ENCODE data around the gene NRARP.
"Not testable (repeated sequence)": the region's sequence is repeated elsewhere in the genome, so short reads cannot be mapped to it uniquely, and the experiment has no call there.

The NRARP gene

DNA sequence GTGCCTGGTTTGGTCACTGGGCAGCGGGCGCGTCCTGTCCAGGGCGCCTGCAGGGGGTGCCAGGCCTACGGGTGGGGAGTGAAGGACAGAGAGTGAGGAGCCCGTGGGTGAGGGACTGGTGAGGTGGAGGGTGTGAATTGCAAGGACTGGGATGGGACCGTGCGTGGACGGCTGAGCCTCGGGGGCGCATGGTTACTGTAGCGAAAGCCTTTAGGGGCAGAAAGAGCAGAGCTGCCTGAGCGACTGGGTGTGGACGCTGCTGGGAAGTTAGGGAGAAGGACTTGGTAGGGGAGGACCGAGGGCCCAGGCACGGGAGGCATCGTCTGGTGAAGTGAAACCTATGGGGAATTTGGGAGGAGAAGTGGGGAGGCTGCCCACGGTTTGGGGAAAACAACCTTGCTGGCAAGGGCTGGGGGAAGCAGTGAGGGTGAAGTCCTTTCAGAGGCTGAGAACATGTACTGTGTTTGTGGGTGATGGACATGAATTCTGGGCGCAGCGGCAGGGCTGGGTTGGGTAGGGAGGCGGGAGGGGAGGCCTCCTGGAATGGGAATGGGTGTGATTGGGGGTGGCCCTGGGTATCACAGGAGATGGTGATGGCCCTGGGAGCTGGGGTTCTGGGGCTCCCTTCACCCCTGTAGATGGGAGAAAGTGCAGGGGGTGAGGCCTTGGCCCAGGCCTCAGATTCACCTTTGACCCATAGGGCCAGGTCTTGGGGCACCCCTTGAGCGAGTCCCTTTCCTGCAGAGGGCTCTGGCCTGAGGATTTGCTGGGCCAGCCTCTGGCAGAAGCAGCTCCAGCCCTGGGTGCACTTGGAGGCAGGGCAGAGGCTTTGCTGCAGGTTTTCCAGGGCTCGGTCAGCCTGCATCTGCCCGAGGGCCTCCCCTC is 26.2 kb downstream of the NRARP start:
- no peak for FAIRE-seq

DNA sequence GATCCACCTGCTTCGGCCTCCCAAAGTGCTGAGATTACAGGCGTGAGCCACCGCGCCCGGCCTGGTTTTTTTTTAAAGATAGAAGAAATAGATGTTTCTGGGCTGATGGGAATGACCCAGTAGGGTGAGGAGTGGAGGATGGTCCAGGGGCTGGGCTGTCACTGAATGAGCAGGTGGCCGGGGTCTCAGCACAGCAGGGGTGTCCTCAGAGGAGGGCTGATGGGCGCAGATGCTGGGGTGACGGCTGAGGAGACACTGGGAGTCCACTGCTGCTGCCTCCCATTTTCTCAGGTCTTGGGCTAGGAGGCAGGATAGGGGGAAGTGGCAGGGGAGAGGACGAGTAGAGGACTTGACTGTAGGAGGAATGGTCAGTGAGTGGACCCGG is 26.9 kb downstream of the NRARP start:
- no peak for FAIRE-seq

DNA sequence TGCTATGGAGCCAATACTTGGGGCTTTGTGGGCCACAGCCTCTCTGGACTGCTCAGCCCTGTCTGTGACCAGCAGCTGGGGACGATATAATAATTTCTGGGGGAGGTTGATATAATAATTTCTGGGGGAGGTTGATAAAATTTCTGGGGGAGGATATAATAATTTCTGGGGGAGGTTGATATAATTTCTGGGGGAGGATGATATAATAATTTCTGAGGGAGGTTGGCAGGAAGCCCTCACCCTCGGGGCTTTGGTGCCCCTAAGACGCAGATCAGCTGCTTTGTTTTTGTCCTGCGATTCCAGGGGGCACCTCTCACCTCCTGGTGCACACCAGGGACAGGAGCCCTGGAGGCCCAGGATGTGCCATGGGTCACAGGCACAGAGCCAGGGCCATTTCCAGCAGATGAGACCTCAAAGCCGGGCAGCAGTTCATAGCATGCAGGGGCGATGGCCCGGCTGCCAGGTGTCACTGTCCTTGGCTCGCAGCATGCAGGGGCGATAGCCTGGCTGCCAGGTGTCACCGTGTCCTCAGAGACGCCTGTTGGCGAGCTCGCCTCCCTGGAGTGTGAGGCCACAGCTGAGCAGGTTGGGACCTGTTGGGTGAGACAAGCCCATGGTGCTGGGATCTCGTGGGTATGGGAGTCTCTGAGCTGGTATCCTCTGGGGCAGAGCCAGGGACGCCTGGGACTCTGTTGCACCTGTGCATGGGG is 28.3 kb downstream of the NRARP start:
- no peak for FAIRE-seq

DNA sequence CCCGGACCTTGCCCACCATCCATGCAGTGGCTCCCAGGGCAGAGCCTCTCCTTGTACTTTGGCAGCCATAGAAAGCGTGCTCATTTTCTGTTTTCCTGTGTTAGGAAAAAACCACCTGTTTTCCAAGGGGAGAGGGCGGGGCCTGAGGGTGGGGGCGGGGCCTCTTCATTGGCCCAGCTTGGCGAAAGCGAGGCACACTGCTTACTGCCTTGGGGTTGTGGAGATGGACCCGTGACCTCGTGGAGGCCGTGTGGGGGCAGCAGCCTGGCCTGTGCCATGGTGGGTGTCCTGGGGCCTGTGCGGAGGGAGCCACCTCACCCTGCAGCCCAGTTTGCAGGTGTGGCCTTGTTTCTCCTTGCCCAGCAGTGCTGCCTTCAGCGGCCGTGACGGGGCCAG is 29.0 kb downstream of the NRARP start:
- FAIRE-seq = no peak

DNA sequence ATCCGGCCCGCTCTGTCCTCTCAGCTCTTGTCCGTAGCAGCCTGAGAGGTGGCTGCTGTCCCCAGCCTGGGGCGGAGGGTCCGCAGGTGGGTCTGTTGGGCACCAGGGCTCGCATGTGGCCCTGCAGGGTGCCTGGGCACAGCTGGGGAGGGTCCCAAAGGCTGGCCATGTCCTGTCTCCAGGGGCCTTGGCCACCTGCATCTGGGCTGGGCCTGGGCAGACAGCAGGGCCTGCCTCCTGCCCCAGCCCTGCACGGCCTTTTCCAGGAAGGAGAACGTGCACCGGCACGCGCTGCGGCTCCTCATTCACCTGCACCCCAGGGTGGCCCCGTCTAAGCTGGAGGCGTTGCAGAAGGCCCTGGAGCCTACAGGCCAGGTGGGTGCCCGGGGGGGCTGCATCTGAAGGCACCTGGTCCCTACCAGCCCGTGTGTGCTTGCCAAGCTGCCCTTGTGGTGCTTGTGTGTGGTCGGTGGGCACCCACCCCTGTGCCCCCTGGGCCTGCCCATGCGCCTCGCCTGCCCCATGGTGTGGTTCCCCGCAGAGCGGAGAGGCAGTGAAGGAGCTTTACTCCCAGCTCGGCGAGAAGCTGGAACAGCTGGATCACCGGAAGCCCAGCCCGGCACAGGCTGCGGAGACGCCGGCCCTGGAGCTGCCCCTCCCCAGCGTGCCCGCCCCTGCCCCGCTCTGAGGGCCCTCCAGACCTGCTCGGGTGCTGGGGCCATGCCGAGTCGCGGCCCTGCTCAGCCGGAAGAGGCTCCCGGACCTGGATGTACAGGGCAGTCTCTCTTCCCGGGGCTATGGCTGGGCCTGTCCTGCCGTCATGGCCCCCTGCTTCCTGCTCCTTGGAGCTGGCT is 29.6 kb downstream of the NRARP start:
- no peak for FAIRE-seq

DNA sequence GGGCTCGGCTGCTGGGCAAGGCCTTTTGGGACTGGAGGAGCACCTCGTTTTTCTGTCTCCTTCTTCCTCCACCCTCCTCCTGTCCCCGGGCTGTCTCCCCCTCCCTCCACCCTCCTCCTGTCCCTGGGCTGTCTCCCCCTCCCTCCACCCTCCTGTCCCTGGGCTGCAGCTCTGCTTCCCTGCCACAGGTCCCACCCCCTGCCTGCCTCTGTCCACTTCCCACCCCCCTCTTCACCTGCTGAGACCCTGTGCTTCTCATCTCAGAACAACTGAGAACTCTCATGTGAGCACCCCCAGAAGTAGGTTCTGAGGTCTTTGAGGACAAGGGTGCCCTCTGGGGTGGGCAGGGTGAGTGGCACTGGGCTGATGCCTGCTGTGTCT is 30.4 kb downstream of the NRARP start:
- FAIRE-seq = no peak

DNA sequence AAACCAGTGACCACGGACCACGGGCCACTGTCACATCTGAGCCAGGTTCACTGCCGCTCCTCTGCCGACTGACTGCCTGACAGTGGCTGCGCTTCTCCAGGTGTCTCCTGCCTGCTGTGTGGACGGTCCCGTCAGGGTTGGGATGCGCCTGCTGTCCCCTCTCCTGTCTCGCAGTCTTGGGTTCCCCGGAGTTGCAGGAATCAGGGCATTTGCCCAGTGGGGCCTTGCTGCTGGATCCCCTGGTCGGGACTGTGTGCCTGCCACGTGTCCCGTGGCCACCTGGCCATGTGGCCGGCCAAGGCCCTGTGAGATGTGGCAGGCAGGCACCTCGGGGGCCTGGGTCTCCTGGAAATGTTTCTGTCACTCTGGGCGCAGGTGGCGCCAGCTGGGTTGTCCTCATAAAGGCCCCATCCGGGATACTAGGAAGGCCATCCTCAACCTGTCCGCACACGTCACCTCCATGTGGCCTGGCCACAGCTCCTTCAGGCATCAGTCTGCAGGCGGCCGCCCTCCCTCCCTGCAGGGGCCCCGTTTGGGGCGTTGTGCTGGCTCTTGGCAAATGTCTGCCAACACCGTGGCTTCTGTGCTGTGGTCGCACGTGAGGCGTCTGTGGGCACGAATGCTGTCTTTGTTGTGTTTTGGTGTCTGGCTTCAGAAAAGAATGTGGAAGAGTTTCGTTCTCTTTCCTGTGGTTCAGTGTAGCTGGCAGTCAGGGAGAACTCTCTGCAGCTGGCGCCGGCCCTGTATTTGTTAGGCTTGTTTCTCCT is 31.0 kb downstream of the NRARP start:
- no peak for FAIRE-seq

DNA sequence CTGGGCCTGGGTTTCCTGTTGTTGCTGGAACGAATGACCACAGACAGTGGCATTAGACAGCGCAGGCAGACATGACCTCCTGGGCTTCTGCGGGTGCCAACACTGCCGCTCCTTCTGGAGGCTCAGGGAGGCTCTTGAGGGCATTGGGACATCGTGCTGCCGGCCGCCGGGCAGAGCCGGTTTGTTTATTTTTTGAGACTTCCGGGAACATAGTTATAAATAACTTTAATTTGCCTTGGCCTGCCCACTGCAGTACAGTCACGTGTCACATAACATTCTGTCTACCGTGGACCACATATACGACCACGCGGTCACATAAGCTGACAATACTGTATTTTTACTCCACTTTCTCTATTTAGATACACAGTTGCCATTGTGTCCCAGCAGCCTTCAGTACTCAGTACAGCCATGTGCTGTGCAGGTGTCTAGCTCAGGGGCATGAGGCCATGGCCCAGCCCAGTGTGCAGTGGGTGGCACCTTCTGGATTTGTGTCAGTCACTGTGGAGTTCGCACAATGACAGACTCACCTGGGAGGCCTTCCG is 32.8 kb downstream of the NRARP start:
- no peak for FAIRE-seq

DNA sequence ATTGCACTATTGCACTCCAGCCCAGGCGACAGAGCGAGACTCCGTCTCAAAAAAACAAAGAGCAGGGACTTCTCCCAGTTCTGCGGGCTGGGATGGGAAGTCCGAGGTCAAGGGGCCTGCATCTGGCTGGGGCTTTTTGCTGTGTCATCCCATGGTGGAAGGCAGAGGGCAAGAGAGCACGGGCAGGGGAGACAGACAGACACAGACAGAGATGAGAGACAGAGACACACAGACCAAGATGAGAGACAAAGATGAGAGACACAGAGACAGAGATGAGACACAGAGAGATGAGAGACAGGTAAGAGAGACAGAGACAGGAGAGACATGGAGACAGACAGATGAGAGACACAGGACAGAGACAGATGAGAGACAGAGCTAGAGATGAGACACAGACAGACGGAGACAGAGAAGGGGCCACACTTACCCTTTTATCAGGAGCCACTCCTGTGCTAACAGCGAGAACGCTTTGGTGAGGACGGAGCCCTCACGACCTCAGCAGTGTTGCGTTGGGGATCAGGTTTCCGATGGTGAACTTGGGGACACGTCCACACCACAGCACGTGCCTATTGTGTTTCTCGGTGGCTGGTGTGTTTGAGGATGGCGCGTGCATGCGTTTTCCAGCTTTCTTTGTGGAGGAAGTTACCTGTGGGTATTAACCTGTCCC is 33.4 kb downstream of the NRARP start:
- no peak for FAIRE-seq

DNA sequence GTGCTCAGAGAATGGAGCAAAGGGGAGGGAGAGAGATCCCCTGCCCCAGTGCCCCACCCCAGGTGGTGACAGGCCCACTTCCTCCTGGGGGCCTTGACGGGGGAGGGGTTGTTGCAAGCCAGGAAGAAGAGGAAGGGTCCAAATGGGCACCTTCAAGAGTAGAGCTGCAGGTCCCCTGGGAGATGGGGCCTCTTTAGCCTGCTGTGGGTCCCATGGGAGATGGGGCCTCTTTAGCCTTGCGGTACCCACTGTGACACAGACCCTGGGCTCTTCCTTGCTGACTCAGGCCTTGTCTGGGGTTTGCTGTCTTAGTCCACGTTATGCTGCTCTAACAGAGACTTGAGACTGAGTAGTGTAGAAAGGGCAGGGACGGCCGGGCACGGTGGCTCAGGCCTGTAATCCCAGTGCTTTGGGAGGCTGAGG is 34.1 kb downstream of the NRARP start:
- FAIRE-seq = no peak

DNA sequence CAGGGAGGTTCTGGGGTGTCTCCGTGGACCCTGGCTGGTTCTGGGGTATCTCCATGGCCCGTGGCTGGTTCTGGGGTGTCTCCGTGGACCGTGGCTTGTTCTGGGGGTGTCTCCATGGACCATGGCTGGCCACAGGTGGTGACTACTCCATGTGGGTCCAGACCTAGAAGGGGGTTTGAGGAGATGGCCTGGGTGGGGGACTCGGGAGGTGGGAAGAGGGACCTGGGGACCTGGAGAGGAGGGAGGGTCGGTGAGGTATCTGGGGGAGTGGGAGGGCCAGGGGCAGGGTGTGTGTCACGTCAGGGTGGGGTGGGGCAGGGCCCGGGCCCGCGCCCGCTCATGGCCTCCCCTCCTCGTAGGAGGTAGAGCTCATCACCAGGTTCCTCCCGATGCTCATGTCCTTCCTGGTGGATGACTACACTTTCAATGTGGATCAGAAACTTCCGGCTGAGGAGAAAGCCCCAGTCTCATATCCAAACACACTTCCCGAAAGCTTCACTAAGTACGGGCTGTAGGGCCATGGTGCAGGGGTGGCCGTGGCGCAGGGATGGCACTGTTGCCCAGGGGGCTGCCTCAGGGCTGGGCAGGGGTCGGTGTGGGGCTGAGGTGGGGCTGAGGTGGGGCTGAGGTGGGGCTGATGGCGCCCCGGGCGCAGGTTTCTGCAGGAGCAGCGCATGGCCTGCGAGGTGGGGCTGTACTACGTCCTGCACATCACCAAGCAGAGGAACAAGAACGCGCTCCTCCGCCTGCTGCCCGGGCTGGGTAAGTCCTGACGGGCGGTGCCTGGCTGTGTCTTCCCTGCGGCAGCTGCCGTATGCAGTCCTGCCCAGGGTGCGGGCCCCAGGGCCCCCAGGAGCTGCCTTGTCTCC is 35.3 kb downstream of the NRARP start:
- no peak for FAIRE-seq

DNA sequence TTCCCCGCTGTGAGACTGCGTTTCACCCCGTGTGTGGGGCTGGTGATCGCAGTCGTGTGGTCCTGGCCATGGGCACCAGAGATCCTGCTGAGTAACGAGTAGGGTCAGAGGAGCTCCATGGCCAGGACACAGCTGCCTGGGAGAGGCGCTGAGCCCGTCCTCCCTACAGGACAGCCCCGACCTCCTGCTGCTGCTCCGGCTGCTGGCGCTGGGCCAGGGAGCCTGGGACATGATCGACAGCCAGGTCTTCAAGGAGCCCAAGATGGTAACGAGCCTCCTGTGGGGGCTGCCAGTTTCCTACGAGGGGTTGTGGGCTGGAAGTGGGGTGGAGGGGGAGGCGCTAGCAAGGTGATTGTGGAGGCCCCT is 35.9 kb downstream of the NRARP start:
- FAIRE-seq = no peak

DNA sequence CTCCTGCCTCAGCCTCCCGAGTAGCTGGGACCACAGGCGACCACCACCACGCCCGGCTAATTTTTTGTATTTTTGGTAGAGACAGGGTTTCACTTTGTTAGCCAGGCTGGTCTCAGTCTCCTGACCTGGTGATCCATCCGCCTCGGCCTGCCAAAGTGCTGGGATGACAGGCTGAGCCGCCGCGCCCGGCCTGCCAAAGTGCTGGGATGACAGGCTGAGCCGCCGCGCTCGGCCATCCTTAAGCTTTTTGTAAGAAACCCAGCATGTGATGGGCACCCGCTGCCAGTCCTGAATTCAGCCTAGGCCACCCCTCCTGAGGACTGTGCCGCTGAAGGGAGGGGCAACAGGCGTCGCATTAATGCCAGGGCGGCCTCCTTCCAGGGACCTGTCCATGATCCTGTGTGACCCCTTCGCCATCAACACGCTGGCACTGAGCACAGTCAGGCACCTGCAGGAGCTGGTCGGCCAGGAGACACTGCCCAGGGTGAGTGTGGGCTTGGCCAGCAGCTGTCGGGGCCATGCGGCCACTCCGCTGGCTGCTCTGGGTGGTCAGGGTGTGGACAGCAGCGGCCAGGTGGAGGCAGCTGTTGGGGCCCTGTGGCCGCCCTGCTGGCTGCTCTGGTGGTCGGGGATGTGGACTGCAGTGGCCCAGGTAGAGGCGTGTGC is 36.4 kb downstream of the NRARP start:
- no peak for FAIRE-seq

DNA sequence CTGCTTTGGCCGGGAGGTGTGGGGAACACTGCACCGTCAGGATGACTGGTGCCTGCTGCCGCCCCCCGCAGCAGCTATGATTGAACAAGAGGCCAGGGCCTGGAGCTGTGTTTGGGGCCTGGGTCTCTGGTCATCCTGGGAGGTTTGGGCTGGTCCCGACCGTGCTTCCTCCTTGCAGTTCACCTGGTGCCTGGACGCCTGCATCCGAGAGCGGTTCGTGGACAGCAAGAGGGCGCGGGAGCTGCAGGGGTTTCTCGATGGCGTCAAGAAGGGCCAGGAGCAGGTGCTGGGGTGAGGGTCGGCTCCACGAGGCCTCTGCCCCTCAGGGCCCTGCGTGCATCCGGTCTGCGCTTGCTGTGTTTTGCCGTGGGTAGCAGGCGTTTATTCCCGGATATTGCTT is 38.0 kb downstream of the NRARP start:
- FAIRE-seq = no peak

DNA sequence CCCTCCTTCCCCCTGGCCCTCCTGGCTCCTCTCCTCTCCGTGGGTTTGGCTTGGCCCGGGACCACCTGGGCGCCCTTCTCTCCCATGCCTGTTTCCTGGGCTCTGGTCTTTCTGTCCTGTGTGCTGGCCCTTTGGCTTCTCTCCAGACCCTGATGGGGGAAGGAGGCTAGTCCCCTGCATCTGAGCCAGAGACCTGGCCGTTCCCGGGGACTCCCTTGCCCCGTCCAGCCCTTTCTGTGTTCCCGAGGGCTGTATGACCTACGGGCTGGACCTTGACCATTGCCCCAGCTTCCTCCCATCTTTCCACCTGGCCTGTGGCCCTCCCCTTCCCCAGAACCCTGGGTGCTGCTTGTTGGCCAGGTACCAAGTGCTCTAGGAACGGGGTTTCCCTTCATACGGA is 38.6 kb downstream of the NRARP start:
- FAIRE-seq = no peak

DNA sequence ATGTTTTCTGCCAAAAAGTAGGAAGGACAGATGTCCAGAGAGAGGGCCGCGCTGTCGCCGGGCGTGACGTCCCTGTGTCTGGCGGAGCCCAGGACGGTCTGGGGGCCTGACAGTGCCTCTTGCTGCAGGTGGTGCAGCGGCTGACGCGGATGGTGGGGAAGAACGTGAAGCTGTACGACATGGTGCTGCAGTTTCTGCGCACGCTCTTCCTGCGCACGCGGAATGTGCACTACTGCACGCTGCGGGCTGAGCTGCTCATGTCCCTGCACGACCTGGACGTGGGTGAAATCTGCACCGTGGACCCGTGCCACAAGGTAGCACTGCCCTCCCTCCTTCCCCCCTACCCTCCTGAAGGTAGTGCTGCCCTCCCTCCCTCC is 39.2 kb downstream of the NRARP start:
- FAIRE-seq = no peak

DNA sequence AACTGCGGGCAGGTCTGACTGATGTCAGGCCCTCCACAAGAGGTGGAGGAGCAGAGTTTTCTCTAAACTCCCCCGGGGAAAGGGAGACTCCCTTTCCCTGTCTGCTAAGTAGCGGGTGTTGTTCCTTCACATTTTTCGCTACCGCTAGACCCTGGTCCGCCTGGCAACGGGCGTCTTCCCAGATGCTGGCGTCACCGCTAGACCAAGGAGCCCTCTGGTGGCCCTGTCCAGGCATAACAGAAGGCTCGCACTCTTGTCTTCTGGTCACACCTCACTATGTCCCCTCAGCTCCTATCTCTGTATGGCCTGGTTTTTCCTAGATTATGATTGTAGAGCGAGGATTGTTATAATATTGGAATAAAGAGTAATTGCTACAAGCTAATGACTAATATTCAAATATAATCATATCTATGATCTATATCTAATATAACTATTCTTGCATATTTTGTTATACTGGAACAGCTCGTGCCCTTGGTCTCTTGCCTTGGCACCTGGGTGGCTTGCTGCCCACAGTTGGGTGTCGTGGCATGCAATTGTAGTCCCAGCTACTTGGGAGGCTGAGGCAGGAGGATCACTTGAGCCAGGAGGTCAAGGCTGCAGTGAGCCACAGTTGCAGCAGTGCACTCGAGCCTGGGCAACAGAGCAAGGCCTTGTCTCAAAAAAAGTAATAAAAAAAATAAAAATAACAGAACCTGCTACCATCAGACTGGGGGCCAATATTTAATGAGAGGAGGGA is 39.7 kb downstream of the NRARP start:
- not testable (repeated sequence) for FAIRE-seq

DNA sequence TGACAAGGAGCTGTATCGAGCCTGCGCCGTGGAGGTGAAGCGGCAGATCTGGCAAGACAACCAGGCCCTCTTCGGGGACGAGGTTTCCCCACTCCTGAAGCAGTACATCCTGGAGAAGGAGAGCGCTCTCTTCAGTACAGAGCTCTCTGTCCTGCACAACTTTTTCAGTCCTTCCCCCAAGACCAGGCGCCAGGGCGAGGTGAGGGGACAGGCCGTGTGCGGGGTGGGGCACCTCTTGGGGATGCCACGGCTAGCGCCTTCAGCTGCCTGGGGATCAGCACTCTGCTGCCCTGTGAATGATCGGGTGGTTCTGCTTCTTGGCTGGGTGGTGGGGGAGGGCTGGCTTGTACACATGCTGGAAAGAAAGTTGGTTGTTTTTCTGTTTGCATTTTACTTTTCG is 45.2 kb downstream of the NRARP start:
- no peak for FAIRE-seq

DNA sequence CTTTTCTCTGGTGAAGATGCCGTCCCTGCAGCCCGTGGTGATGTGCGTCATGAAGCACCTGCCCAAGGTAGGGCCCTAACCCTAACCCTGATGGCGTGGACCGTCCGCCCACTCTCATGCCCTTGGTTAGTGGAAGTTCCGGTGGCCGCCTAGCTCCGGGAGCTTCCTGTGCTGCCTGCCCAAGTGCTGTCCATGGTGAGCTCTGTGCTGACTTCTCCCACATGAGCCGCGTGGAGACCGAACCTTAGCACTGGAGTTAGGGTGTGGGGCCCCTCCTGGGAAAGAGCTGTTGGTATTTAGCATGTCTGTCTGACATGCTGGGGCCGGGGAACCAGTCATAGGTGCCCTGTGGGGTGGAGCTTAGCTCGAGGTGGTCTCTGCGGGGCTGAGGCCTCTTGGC is 45.7 kb downstream of the NRARP start:
- no peak for FAIRE-seq
